IMR-90 (cell line): ENCODE results near the gene ILF3. TPM values are rescaled to one million over a fixed set of nuclear protein-coding genes. Genes with fewer than 3 reads are reported as not detected.

ENCODE experiments used
- ATAC-seq: fragments of 200-7000 bp; cut with Tn5 transposase; 2 replicates; pipeline ENCODE4 v1.9.1; 2020; ENCODE audit warnings: low read depth, mild to moderate bottlenecking, moderate library complexity
- BruUV-seq: library from RNA; stranded (reverse); fragments of 400-500 nt; replicated peaks from 2 replicates; lab custom pipeline; 2021; lab: Mats Ljungman, UMichigan
- CTCF ChIA-PET: fragments of 300-600 bp; formaldehyde crosslinking; extraction: SDS; loops from one replicate; lab custom pipeline; 2021; ENCODE audit warnings: antibody characterized with exemption; lab: Yijun Ruan, JAX
- POLR2A ChIA-PET: fragments of 300-600 bp; sonication (Branson Sonifier 250); formaldehyde crosslinking; loops from one replicate; lab custom pipeline; 2022; ENCODE audit warnings: antibody characterized with exemption; ENCODE audit not compliant: unreplicated experiment; lab: Charles Lee
- DNase-seq: peaks from one replicate; pipeline ENCODE4 v3.0.0; 2013
- H2AFZ ChIP-seq: replicated peaks from 2 replicates; pipeline ENCODE3; 2013; ENCODE audit warnings: low read length, mild to moderate bottlenecking; ENCODE audit not compliant: poor library complexity
- H2AK5ac ChIP-seq: 2 replicates; pipeline ENCODE4 v1.6.1; 2013; ENCODE audit warnings: low read depth, low read length, inconsistent platforms
- H2AK9ac ChIP-seq: replicated peaks from 2 replicates; pipeline ENCODE3; 2013; ENCODE audit warnings: mild to moderate bottlenecking, low read depth, low read length, moderate library complexity; ENCODE audit not compliant: poor library complexity
- H2BK120ac ChIP-seq: 2 replicates; pipeline ENCODE4 v1.6.1; 2013; ENCODE audit warnings: low read depth, low read length, inconsistent platforms
- H2BK15ac ChIP-seq: 3 replicates; pipeline ENCODE4 v1.6.1; 2013; ENCODE audit warnings: low read depth, low read length, inconsistent platforms
- H2BK20ac ChIP-seq: 2 replicates; pipeline ENCODE4 v1.6.1; 2013; ENCODE audit warnings: low read depth, mild to moderate bottlenecking, inconsistent platforms, low read length, moderate library complexity
- H2BK5ac ChIP-seq: 2 replicates; pipeline ENCODE4 v1.6.1; 2013; ENCODE audit warnings: mild to moderate bottlenecking, low read depth, low read length, inconsistent platforms; ENCODE audit not compliant: poor library complexity, severe bottlenecking
- H3K14ac ChIP-seq: replicated peaks from 2 replicates; pipeline ENCODE4 v1.6.1; 2013; ENCODE audit warnings: low read depth, low read length, inconsistent platforms
- H3K18ac ChIP-seq: 2 replicates; pipeline ENCODE4 v1.6.1; 2013; ENCODE audit warnings: low read depth, low read length, control low read depth
- H3K23ac ChIP-seq: 2 replicates; pipeline ENCODE4 v1.6.1; 2013; ENCODE audit warnings: low read depth, low read length, inconsistent platforms
- H3K27ac ChIP-seq: 2 replicates; pipeline ENCODE4 v1.5.1; 2013; ENCODE audit warnings: mild to moderate bottlenecking, control low read depth, low read length; ENCODE audit not compliant: insufficient read depth
- H3K27me3 ChIP-seq: 2 replicates; pipeline ENCODE4 v1.6.1; 2013; ENCODE audit warnings: low read length; ENCODE audit not compliant: control insufficient read depth, insufficient read depth
- H3K36me3 ChIP-seq: 2 replicates; pipeline ENCODE4 v1.6.1; 2013; ENCODE audit warnings: low read length, mixed read lengths; ENCODE audit not compliant: control insufficient read depth, insufficient read depth
- H3K4ac ChIP-seq: 2 replicates; pipeline ENCODE4 v1.6.1; 2013; ENCODE audit warnings: low read depth, low read length, inconsistent platforms
- H3K4me1 ChIP-seq: 2 replicates; pipeline ENCODE4 v1.6.1; 2013; ENCODE audit warnings: low read length, mixed read lengths; ENCODE audit not compliant: control insufficient read depth, insufficient read depth
- H3K4me2 ChIP-seq: 2 replicates; pipeline ENCODE4 v1.6.1; 2013; ENCODE audit warnings: low read depth, mild to moderate bottlenecking, control low read depth, low read length, moderate library complexity
- H3K4me3 ChIP-seq: 2 replicates; pipeline ENCODE4 v1.5.1; 2013; ENCODE audit warnings: low read depth, mild to moderate bottlenecking, control low read depth, low read length, moderate library complexity; ENCODE audit not compliant: insufficient read depth
- H3K56ac ChIP-seq: 2 replicates; pipeline ENCODE4 v1.6.1; 2013; ENCODE audit warnings: low read length, inconsistent platforms; ENCODE audit not compliant: insufficient read depth; ENCODE audit errors: extremely low read depth
- H3K79me1 ChIP-seq, 2 experiments: 2 replicates each; pipeline ENCODE4 v1.6.1; 2013; ENCODE audit warnings: low read length in 2 of 2, inconsistent platforms in 1 of 2, low read depth in 1 of 2
- H3K9ac ChIP-seq: 2 replicates; pipeline ENCODE4 v1.6.1; 2013; ENCODE audit warnings: low read depth, low read length, control low read depth
- H3K9me1 ChIP-seq: 2 replicates; pipeline ENCODE4 v1.6.1; 2013; ENCODE audit warnings: low read length, inconsistent platforms; ENCODE audit not compliant: insufficient read depth
- H3K9me3 ChIP-seq: 2 replicates; pipeline ENCODE4 v1.6.1; 2013; ENCODE audit warnings: low read length; ENCODE audit not compliant: control insufficient read depth, insufficient read depth
- H4K20me1 ChIP-seq: 2 replicates; pipeline ENCODE4 v1.6.1; 2013; ENCODE audit warnings: low read length, inconsistent platforms; ENCODE audit not compliant: insufficient read depth
- H4K5ac ChIP-seq: 2 replicates; pipeline ENCODE4 v1.6.1; 2013; ENCODE audit warnings: mild to moderate bottlenecking, low read depth, low read length, control low read depth
- H4K8ac ChIP-seq, 2 experiments: 2 replicates each; pipeline ENCODE4 v1.6.1; 2013; ENCODE audit warnings: low read depth in 2 of 2, low read length in 2 of 2, control low read depth in 1 of 2, inconsistent platforms in 1 of 2
- H4K91ac ChIP-seq: 2 replicates; pipeline ENCODE4 v1.6.1; 2013; ENCODE audit warnings: low read depth, low read length, inconsistent platforms; ENCODE audit not compliant: insufficient read depth
- CHD1 ChIP-seq: IDR thresholded peaks from 2 replicates; pipeline ENCODE4 v1.6.1; 2012; ENCODE audit warnings: low read depth, low read length, improper control_type of control experiment
- FOS ChIP-seq: fragments of 150-350 bp; IDR thresholded peaks from 2 replicates; pipeline ENCODE4 v1.6.1; 2016; ENCODE audit warnings: low read depth, low read length
- MAZ ChIP-seq: IDR thresholded peaks from 2 replicates; pipeline ENCODE4 v1.6.1; 2012; ENCODE audit warnings: low read depth, mild to moderate bottlenecking, low read length, improper control_type of control experiment, moderate library complexity, borderline replicate concordance
- MXI1 ChIP-seq: IDR thresholded peaks from 2 replicates; pipeline ENCODE4 v1.6.1; 2012; ENCODE audit warnings: low read depth, mild to moderate bottlenecking, low read length, moderate library complexity, borderline replicate concordance
- POLR2A ChIP-seq: IDR thresholded peaks from 2 replicates; pipeline ENCODE4 v1.6.1; 2012; ENCODE audit warnings: mild to moderate bottlenecking, low read depth, low read length
- RFX5 ChIP-seq: IDR thresholded peaks from 2 replicates; pipeline ENCODE4 v1.8.0; 2012; ENCODE audit warnings: low read depth, mild to moderate bottlenecking, low read length, moderate library complexity
- WGBS, 2 experiments: methylation state at CpG; one replicate each; pipeline versions ENCODE4 v1.1.5 to v1.1.7; 2013; ENCODE audit warnings: missing lambda C conversion rate in 2 of 2; ENCODE audit not compliant: insufficient read length in 1 of 2; ENCODE audit errors: extremely low coverage in 2 of 2; 5-methylcytosine and 5-hydroxymethylcytosine counted together
- dilution Hi-C: fragments of 300-500 bp; cut with HindIII; formaldehyde crosslinking; loops from one replicate; pipeline ENCODE4 v1.14.3; 2018; ENCODE audit warnings: low sequenced_read_pairs; ENCODE audit not compliant: unreplicated experiment
- in situ Hi-C: fragments of 300-500 bp; cut with MboI; formaldehyde crosslinking; loops from 3 replicates; pipeline ENCODE4 v1.14.3; 2019; ENCODE audit warnings: low sequenced_read_pairs, inconsistent platforms, mixed read lengths
- intact Hi-C: fragments of 100-400 bp; cut with micrococcal nuclease; formaldehyde crosslinking; loops from 2 replicates; pipeline ENCODE4 v1.10.0; 2022
- polyA plus RNA-seq, 3 experiments: library from polyadenylated mRNA; depleted of rRNA; stranded (reverse); fragments of >200 nt; gene quantifications; 2 replicates each; pipeline ENCODE4 v1.2.3, GENCODE V29; 2012; ENCODE audit warnings: low replicate concordance in 1 of 3
- total RNA-seq: library from RNA; depleted of rRNA; stranded (reverse); fragments of >200 nt; gene quantifications from 2 replicates; pipeline ENCODE4 v1.2.3, GENCODE V29; 2012
- TF ChIP-seq, protein P1 (sequence below): fragments of 150-350 bp; IDR thresholded peaks from 2 replicates; pipeline ENCODE4 v1.6.1; 2017; ENCODE audit warnings: mild to moderate bottlenecking, antibody characterized with exemption, low read length, low read depth

ILF3 gene
- total and polyA plus RNA-seq, 2 of the 4 experiments (the other 2 are of a cell fraction), result 120 to 166 TPM

DNA sequence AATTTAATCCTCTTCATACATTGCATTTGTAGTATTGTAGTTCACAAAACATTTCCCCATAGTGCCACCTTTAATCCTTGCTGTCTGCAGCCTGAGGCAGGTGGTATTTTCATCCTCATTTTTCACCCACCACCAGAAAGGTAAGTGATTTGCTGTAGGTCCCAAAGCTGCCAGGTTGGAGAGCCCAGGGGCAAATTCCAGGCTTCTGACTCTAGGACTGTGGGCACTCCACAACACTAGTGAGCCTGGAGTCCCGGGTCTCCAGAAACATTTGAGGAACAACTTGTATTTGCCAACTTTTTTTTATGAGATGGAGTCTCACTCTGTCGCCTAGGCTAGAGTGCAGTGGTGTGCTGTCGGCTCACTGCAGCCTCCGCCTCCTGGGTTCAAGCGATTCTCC is 6.2 kb downstream of the ILF3 start:
- peak overlapping the region; percentile 48 for H2AK9ac ChIP-seq
- H3K4me3 ChIP-seq, result no peak overlapping the region
- H3K27ac ChIP-seq, result no peak overlapping the region
- ChIA-PET POLR2A (no interaction called here), CTCF (no interaction called here)
- ATAC-seq (no peak), DNase-seq (no peak)
- no peak for TF ChIP-seq MXI1
- TF ChIP-seq CHD1, result no peak
- TF ChIP-seq, protein P1, sequence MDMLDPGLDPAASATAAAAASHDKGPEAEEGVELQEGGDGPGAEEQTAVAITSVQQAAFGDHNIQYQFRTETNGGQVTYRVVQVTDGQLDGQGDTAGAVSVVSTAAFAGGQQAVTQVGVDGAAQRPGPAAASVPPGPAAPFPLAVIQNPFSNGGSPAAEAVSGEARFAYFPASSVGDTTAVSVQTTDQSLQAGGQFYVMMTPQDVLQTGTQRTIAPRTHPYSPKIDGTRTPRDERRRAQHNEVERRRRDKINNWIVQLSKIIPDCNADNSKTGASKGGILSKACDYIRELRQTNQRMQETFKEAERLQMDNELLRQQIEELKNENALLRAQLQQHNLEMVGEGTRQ, result no peak
- TF ChIP-seq RFX5, result no peak
- TF ChIP-seq POLR2A, result no peak
- no peak for TF ChIP-seq MAZ
- no peak for TF ChIP-seq FOS
- peaks cover 9% of the 10 kb centered on the region for H3K4me1 ChIP-seq
- peaks cover 7% of the 10 kb centered on the region for H3K36me3 ChIP-seq
- intact Hi-C loops, result no loop called here
- in situ Hi-C loops, result no loop called here
- peaks cover 8% of the 10 kb centered on the region for H3K9me1 ChIP-seq
- no peak overlapping the region for H2AFZ ChIP-seq
- H3K79me1 ChIP-seq, result peaks cover 0 to 28% of the 10 kb centered on the region in 2 experiments; a peak in 2 of 4 replicates
- 79% methylated on average over 3 of the region's 5 CpGs; no CpG with 5 or more reads in 1 of the 2 experiments for WGBS, 2 experiments
- dilution Hi-C loops, result no loop called here
- H4K91ac ChIP-seq, result no peak overlapping the region
- H4K5ac ChIP-seq, result no peak overlapping the region
- no peak overlapping the region for H3K56ac ChIP-seq
- no peak overlapping the region for H2BK5ac ChIP-seq
- no peaks in the 10 kb centered on the region for H3K9me3 ChIP-seq
- no peak overlapping the region for H3K9ac ChIP-seq
- no peak overlapping the region for H2BK120ac ChIP-seq
- H2BK20ac ChIP-seq, result no peak overlapping the region
- H4K8ac ChIP-seq, result no peak overlapping the region
- no peak overlapping the region for H2BK15ac ChIP-seq
- H3K14ac ChIP-seq, result no peak overlapping the region
- H2AK5ac ChIP-seq, result no peak overlapping the region
- no peaks in the 10 kb centered on the region for H3K27me3 ChIP-seq
- no peak overlapping the region for H3K4ac ChIP-seq
- H3K4me2 ChIP-seq, result no peak overlapping the region; the same call in 1 of the 2 replicates
- peaks cover 99% of the 10 kb centered on the region for H4K20me1 ChIP-seq
- H3K18ac ChIP-seq, result no peak overlapping the region
- peak overlapping the region; percentile 57; the same call in 1 of the 2 replicates for H3K23ac ChIP-seq
- BruUV-seq, result no TSS peak
